Measurements from ENCODE around the gene C1QTNF7. TPM values are rescaled to one million over a fixed set of nuclear protein-coding genes. Genes with fewer than 3 reads are reported as not detected.

Gene C1QTNF7
- total and polyA plus RNA-seq, 2 of the 13 experiments (the other 11 are each of a cell fraction or from before 2014, with no cell fraction given), result not detected

DNA sequence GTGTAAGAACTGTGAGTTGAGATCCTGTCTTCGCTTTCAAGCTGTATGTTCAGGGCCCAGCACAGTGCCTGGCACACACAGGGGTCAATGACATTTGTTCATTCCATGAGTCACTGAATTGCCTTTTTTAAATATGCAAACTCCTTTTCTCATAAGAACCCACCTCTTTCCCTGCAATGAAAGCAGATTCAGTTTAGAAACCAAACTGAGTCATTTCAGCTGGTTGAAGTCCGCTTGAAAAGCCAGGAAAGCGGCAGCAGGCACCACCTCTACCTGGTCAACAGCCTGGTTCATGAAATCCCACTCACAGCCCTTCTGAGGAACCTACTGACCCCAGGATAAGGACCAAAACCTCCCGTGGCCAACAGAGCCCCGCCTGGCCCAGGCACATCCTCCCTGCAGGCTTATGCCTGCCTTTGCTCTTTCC is 4.5 kb upstream of the C1QTNF7 start (continued):
- TF ChIP-seq, protein P1, sequence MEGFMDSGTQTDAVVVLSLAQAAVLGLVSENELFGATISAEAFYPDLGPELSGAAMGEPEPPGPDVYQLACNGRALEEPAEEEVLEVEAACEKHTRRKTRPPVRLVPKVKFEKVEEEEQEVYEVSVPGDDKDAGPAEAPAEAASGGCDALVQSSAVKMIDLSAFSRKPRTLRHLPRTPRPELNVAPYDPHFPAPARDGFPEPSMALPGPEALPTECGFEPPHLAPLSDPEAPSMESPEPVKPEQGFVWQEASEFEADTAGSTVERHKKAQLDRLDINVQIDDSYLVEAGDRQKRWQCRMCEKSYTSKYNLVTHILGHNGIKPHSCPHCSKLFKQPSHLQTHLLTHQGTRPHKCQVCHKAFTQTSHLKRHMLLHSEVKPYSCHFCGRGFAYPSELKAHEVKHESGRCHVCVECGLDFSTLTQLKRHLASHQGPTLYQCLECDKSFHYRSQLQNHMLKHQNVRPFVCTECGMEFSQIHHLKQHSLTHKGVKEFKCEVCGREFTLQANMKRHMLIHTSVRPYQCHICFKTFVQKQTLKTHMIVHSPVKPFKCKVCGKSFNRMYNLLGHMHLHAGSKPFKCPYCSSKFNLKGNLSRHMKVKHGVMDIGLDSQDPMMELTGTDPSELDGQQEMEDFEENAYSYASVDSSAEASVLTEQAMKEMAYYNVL (CRISPR knock-in tag; IDR thresholded peaks at IDR 0.05; ENCODE audit: borderline replicate concordance), result no peak
- no peak for TF ChIP-seq ZNF577 (CRISPR knock-in tag; IDR thresholded peaks at IDR 0.05; ENCODE audit: borderline replicate concordance, low read depth)

DNA sequence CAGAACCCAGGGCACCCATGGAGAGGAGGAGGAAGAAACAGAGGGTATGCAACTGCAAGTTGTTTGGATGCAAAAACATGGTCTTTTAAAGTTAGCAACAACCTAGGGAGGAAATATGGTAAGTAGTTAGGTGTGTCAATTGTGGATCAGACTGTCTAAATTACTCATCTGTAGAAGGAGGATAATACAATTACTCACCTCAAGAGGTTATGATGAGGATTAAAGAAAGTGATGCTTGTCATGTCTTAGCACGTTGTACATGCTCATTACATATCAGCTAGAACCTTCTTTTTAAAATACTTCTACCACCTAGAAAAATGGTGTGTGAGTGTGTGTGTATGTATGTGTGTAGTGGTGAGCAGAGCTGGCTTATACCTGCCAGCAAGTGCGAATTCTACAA is 2.3 kb upstream of the C1QTNF7 start:
- no peak overlapping the region for H3K4me2 ChIP-seq (ENCODE audit: low read depth, low read length)
- no peak overlapping the region for H2AFZ ChIP-seq (ENCODE audit: low read length)
- 0% methylated on average over 2 of the region's 2 CpGs for WGBS (ENCODE audit: low lambda C conversion rate)
- in situ Hi-C loops (cut with HindIII; ENCODE audit: extremely low pct_ligation_motif_present, low pct_unique_long_range_greater_than_20kb), result no loop called here
- H3K27me3 ChIP-seq (ENCODE audit: control insufficient read depth in 1 of 2, insufficient read depth in 2 of 2, low read length in 2 of 2), result no peaks in the 10 kb centered on the region
- intact Hi-C loops (cut with micrococcal nuclease; ENCODE audit: unreplicated experiment), result no loop called here
- BruUV-seq (replicated peaks), result no TSS peak
- no peaks in the 10 kb centered on the region for H3K4me1 ChIP-seq (ENCODE audit: insufficient read depth, low read length)
- H3K36me3 ChIP-seq (replicated peaks in 1 of 2; ENCODE audit: control insufficient read depth in 1 of 2, insufficient read depth in 2 of 2, low read length in 2 of 2), result no peaks in the 10 kb centered on the region
- ATAC-seq, result no peak
- H4K20me1 ChIP-seq (ENCODE audit: insufficient read depth, low read length), result no peaks in the 10 kb centered on the region
- H3K9ac ChIP-seq (ENCODE audit: insufficient read depth, low read depth, low read length), result no peak overlapping the region
- no peak overlapping the region for H3K27ac ChIP-seq (ENCODE audit: extremely low read length, insufficient read depth, low read length)
- ChIA-PET CTCF (ENCODE audit: low intra/inter-chr PET ratio, low total read pairs) (no interaction called here), POLR2A (no interaction called here)
- no peak overlapping the region for H3K4me3 ChIP-seq (replicated peaks in 1 of 3; ENCODE audit: insufficient read depth in 1 of 3, low read depth in 2 of 3, low read length in 3 of 3)
- no peaks in the 10 kb centered on the region for H3K9me3 ChIP-seq (ENCODE audit: low read length)
- no peak for DNase-seq (ENCODE audit: low spot score)
- H3K79me2 ChIP-seq (ENCODE audit: insufficient read depth, low read length), result no peaks in the 10 kb centered on the region
- FAIRE-seq, result no peak
- TF ChIP-seq ZNF235 (CRISPR knock-in tag; IDR thresholded peaks at IDR 0.05; ENCODE audit: borderline replicate concordance) (no peak), KDM1A (CRISPR knock-in tag; IDR thresholded peaks at IDR 0.05) (no peak), MATR3 (CRISPR knock-in tag; IDR thresholded peaks at IDR 0.05) (no peak), ASH2L (IDR thresholded peaks at IDR 0.05; ENCODE audit: insufficient read length, low read depth, low read length) (no peak), SP2 (CRISPR knock-in tag; IDR thresholded peaks at IDR 0.05) (no peak), HES4 (CRISPR knock-in tag; IDR thresholded peaks at IDR 0.05; ENCODE audit: borderline replicate concordance) (no peak), ZNF143 (CRISPR knock-in tag; IDR thresholded peaks at IDR 0.05) (no peak), CREM (IDR thresholded peaks at IDR 0.05) (no peak), CREM (CRISPR knock-in tag; IDR thresholded peaks at IDR 0.05) (no peak), ESRRA (CRISPR knock-in tag; IDR thresholded peaks at IDR 0.05; ENCODE audit: low read depth) (no peak), CHD4 (IDR thresholded peaks at IDR 0.05; ENCODE audit: borderline replicate concordance, low read length) (no peak), ZNF7 (CRISPR knock-in tag; IDR thresholded peaks at IDR 0.05) (no peak)
- TF ChIP-seq, protein P2, sequence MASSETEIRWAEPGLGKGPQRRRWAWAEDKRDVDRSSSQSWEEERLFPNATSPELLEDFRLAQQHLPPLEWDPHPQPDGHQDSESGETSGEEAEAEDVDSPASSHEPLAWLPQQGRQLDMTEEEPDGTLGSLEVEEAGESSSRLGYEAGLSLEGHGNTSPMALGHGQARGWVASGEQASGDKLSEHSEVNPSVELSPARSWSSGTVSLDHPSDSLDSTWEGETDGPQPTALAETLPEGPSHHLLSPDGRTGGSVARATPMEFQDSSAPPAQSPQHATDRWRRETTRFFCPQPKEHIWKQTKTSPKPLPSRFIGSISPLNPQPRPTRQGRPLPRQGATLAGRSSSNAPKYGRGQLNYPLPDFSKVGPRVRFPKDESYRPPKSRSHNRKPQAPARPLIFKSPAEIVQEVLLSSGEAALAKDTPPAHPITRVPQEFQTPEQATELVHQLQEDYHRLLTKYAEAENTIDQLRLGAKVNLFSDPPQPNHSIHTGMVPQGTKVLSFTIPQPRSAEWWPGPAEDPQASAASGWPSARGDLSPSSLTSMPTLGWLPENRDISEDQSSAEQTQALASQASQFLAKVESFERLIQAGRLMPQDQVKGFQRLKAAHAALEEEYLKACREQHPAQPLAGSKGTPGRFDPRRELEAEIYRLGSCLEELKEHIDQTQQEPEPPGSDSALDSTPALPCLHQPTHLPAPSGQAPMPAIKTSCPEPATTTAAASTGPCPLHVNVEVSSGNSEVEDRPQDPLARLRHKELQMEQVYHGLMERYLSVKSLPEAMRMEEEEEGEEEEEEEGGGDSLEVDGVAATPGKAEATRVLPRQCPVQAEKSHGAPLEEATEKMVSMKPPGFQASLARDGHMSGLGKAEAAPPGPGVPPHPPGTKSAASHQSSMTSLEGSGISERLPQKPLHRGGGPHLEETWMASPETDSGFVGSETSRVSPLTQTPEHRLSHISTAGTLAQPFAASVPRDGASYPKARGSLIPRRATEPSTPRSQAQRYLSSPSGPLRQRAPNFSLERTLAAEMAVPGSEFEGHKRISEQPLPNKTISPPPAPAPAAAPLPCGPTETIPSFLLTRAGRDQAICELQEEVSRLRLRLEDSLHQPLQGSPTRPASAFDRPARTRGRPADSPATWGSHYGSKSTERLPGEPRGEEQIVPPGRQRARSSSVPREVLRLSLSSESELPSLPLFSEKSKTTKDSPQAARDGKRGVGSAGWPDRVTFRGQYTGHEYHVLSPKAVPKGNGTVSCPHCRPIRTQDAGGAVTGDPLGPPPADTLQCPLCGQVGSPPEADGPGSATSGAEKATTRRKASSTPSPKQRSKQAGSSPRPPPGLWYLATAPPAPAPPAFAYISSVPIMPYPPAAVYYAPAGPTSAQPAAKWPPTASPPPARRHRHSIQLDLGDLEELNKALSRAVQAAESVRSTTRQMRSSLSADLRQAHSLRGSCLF (CRISPR knock-in tag; IDR thresholded peaks at IDR 0.05; ENCODE audit: borderline replicate concordance), result no peak
- TF ChIP-seq, protein P3, sequence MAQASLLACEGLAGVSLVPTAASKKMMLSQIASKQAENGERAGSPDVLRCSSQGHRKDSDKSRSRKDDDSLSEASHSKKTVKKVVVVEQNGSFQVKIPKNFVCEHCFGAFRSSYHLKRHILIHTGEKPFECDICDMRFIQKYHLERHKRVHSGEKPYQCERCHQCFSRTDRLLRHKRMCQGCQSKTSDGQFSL (CRISPR knock-in tag; IDR thresholded peaks at IDR 0.05), result no peak
- TF ChIP-seq, protein P4, sequence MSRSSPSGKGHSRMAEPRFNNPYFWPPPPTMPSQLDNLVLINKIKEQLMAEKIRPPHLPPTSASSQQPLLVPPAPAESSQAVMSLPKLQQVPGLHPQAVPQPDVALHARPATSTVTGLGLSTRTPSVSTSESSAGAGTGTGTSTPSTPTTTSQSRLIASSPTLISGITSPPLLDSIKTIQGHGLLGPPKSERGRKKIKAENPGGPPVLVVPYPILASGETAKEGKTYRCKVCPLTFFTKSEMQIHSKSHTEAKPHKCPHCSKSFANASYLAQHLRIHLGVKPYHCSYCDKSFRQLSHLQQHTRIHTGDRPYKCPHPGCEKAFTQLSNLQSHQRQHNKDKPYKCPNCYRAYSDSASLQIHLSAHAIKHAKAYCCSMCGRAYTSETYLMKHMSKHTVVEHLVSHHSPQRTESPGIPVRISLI (CRISPR knock-in tag; IDR thresholded peaks at IDR 0.05; ENCODE audit: borderline replicate concordance), result no peak
